ENCODE data around the gene ERV3-1.
A peak's percentile ranks its signal among the peaks of the same experiment; 100 is the strongest.
"Not testable (repeated sequence)": the region's sequence is repeated elsewhere in the genome, so short reads cannot be mapped to it uniquely, and the experiment has no call there.

ERV3-1 gene, protein sequence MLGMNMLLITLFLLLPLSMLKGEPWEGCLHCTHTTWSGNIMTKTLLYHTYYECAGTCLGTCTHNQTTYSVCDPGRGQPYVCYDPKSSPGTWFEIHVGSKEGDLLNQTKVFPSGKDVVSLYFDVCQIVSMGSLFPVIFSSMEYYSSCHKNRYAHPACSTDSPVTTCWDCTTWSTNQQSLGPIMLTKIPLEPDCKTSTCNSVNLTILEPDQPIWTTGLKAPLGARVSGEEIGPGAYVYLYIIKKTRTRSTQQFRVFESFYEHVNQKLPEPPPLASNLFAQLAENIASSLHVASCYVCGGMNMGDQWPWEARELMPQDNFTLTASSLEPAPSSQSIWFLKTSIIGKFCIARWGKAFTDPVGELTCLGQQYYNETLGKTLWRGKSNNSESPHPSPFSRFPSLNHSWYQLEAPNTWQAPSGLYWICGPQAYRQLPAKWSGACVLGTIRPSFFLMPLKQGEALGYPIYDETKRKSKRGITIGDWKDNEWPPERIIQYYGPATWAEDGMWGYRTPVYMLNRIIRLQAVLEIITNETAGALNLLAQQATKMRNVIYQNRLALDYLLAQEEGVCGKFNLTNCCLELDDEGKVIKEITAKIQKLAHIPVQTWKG

DNA sequence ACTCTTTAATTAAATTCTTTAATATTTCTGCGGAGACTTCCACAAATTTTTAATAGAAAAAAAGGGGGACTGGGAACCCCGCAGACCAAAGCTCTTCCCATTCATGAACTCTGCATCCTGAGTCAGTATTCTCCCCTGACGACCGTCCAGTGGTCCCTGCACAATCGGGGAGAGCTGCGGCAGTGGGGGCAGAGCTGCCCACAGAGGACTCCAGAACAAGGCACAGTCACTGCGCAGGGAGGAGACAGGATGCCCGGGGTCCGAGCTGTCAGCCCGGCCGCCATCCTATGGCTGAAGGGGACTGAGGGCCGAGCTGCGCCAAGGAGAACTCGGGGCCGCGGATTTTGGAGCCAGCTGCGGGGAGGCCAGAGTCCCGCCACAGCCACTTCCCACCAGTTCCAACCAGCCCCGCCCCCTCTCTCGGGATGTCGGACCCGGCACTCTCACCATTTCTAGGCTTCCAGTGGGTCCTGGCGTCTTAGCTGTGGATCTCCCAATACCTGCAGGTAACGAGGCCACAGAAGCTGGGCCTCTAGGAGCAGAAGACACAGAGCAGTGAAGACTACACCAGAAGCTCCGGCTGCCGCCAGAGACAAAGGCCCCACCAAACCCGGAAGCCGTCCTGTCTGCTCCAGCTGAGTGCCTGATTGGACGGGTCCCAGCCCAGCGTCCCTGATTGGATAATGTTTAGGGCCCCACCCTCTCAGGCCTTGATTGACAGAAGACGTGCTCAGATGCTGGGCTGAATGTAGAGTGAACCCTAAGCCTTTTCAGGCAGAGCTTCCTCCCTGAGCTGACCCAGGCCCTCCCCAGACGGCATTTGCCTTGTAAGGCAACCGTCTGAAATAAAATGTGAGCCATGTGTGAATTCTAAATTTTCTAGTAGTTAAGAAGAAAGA is at the start of gene ERV3-1:
Gene ERV3-1 (minus strand): TSS at position 594 of the 899 bp plus-strand sequence. CDS start 13,661 bp downstream, outside the sequence.
- DNase-seq, result peak; percentile 71

DNA sequence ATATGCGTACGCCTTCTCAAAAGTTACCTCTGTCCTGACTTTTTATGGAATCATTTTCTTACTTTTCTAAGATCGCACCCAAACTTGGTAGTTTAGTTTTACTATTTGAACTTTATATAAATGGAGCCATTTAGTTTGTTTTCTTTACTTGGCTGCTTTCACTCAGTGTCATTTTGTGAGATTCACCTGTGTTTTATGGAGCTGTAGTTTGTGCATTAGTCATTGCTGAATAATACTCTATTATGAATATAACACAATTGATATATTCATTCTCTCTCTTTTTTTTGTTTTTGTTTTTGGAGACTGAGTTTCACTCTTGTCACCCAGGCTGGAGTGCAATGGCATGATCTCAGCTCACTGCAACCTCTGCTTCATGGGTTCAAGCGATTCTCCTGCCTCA is 49.3 kb upstream of the ERV3-1 start:
- not testable (repeated sequence) for DNase-seq

DNA sequence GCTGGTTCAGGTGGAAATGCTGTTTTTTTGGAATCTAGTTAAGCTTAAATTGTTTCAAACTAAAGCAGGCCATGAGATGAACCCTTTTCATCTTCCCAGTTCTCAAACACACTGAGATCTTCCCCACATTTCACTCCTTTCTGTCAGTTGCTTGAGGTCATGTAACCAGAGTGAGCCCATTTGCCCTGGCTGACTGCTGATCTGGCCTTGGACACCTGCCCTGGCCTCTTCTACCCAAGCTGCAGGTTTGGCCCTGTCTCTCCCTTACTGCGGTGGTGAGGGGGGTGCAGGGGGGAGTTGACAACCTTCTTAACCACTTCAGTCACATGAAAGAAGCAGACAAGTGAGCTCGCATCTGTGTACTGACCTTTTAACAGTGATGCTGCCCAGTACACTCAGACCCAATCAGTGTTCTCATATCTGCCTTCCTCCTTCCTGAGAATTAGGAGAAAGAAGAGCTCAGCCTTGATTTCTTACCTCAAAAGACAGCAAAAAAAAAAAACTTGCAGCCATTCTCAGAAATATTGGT is 48.0 kb upstream of the ERV3-1 start:
- not testable (repeated sequence) for DNase-seq

DNA sequence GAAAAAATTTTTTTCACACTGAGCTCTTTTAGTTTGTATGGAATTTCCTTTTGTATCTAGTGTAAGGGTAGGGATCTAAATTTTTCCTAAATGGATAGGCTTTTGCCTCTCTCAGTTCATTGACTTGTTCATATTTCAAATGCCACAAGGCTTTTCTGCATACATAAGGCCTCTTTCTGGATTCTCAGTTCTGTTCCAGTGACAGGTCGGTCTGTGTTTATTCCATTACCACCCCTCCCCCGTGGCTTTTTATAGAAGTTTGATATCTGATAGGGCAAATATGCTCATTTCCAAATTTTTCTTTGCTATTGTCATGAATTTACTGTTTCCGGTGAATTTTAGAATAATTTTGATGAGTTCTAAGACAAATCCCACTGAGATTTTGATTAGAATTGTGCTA is 45.2 kb upstream of the ERV3-1 start:
- DNase-seq, result not testable (repeated sequence)

DNA sequence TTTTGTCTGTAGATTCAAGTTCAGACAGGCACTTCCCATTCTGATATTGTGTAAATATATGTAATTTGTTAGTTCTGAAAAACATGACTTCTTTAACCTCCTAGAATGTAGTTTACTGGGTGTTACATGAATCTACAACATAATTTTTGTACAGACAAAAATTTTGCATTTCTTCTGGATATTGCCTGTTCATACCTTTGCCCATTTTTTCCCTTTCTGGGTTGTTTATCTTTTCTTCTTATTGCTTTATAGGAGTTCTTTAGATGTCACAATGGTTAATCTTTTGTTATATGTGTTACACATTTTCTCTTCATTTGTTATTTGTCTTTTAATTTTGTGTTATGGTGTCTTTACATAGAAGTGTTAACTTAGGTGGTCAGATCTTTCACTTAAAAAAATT is 44.7 kb upstream of the ERV3-1 start:
- not testable (repeated sequence) for DNase-seq

DNA sequence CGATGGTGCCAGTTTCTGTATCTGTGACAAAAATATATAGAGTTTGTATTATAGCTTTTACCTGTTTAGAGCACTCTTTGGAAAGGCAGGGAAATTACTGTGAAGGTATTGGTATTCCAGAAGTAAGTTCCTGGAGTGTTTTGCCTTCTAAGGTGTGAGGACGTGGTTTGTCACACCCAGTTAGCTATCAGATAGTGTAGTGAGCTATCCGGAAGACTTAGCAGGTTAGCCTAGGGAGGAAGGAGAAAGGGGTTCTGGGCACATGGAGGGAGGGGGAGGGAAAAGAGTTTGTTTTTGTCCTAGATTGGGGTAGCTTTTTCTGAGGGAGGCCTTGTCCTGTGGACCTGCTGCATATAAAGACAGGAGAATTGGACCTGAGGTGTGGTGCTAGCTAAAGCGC is 39.8 kb upstream of the ERV3-1 start:
- not testable (repeated sequence) for DNase-seq

DNA sequence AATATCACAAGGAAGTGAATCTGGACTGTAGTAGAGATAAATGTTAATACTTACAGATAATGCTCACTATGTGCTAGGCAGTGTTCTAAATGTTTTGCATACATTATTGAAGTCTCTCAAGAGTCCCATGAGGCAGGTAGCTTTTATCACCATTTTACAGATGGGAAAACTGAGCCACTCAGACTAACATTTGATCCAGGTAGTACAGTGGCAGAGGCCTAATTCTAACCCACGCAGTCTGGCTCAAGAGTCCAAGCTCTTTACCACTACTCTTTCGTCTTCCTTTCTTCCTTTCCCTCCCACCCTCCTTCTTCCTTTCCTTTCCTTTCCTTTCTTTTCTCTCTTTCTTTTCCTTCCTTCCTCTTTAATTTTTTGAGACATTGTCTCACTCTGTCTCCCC is 39.1 kb upstream of the ERV3-1 start:
- not testable (repeated sequence) for DNase-seq

DNA sequence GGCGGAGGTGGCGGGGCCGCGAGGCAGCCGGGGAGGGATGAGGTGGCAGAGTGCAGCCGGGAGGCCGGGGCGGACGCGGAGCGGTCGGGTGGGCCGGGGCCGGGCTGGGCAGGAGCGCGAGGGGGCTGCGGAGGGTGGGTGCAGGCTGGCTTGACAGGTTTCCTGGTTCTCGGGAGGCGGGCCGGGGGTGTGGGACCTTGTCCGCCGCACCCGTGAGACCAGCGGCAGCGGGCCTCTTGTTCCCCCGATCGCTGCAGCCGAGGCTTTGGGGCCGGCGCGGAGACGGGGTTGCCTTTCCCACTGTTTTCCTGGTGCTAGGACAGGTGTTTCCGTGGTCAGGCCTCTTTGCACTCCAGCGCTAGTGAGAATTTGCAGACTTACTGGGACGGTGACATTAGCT is 32.3 kb upstream of the ERV3-1 start:
- peak; percentile 16 for DNase-seq

DNA sequence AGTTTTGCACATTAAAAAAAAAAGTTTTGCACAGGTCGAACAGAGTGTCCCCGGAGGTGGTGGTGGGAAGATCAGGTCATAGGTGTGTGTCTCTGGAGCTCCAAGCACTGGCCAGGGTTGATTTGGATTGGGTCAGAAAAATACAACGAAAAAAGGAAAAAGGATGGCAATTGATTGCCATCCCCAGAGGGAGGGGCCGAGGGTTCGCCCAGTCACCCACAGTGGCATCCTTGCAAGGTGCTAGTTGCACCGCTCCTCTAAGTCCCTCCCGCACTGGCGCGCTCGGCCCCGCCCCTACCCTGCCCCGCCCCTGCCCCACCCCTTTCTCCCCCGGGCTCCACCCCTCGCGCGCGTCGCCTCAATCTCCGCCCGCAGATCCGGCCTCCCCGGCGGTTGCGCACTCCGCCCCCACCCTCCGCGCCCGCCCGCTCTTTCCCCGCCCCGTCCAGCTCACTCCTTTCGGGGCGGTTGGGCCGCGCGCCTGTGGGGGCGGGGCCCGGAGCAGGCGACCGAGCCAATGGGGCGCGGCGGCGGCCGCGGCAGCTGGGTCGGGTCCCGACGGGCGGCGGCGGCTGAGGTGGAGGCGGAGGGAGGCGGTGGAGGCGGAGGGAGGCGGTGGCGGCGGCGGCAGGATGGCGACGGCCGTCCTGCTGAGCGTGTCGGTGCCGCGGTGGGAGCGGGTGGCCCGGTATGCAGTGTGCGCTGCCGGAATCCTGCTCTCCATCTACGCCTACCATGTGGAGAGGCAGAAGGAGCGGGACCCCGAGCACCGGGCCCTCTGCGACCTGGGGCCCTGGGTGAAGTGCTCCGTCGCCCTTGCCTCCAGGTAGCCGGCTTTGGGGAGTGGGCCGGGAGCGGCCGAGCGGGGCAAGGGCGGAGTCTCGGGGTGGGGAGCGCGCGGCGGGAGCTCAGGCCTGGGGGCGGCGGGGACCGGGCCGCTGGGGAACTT is 31.5 kb upstream of the ERV3-1 start:
- peak; percentile 42 for DNase-seq

DNA sequence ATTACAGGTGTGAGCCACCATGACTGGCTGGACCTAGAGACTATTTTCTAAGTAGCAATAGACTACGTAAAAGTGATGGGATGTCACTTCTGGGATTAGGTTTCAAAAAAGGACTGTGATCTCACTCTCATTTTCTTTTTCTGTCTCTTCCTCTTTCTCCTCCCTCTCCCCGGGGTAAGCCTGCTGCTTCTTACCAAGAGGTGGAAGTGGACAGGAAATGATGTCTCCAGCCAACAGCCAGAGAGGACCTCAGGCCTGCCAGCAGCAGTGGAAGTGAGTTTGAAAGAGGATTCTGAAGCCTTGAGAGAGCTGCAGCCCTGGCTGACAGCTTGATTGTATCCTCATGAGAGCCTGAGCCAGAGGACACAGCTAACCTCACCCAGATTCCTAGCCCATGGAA is 30.0 kb upstream of the ERV3-1 start:
- DNase-seq, result not testable (repeated sequence)

DNA sequence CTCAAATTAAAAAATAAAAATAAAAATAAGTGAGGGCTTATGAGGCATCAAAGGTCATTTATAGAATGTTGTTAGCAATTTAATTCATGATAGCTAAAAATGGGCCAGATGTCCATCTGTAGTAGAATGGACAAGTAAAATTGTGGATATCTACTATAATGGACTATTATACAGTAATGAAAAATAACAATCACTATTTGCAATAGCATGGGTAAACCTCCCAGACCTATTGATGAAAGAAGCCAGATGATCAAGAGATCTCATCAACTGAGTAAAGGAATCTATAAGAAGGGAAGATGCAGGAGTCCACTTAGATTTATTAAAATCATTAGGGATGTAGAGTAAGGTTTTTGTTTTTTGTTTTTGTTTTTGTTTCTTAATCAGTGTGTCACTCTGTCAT is 29.0 kb upstream of the ERV3-1 start:
- not testable (repeated sequence) for DNase-seq

DNA sequence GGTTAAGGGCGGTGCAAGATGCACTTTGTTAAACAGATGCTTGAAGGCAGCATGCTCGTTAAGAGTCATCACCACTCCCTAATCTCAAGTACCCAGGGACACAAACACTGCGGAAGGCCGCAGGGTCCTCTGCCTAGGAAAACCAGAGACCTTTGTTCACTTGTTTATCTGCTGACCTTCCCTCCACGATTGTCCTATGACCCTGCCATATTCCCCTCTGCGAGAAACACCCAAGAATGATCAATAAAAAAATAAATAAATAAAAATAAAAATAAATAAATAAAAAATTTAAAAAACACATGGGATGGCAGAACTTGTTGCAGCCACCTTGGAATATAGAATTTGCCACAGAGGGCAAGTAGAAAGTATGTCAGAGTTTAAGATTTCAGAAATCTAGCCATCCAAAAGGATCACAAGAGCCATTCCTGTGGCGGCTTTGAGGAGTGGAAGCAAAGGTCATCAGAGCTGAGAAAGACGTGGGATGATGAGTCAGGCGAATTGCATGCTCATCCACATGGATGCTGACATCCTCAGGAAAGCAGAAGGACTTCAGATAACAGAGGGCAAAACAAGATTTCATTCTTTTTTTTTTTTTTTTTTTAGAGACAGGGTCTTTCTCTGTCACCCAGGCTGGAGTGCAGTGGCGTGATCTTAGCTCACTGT is 27.8 kb upstream of the ERV3-1 start:
- not testable (repeated sequence) for DNase-seq

DNA sequence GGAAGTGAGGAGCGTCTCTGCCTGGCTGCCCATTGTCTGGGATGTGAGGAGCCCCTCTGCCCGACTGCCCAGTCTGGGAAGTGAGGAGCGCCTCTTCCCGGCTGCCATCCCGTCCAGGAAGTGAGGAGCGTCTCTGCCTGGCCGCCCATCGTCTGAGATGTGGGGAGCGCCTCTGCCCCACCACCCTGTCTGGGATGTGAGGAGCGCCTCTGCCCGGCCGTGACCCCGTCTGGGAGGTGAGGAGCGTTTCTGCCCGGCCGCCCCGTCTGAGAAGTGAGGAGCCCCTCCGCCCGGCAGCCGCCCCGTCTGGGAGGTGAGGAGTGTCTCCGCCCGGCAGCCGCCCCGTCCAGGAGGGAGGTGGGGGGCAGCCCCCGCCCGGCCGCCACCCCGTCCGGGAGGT is 26.9 kb upstream of the ERV3-1 start:
- not testable (repeated sequence) for DNase-seq

DNA sequence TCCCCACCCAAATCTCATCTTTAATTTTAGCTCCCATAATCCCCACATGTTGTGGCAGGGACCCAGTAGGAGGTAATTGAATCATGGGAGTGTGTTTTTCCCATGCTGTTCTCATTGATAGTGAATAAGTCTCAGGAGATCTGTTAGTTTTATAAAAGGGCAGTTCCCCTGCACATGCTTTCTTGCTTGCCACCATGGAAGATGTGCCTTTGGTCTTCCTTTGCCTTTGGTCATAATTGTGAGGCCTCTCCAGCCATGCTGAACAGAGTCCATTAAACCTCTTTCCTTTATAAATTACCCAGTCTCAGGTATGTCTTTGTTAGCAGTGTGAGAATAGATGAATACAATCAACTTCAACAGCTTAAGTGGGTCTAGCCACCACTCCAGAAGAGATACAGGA is 18.5 kb upstream of the ERV3-1 start:
- DNase-seq, result not testable (repeated sequence)

DNA sequence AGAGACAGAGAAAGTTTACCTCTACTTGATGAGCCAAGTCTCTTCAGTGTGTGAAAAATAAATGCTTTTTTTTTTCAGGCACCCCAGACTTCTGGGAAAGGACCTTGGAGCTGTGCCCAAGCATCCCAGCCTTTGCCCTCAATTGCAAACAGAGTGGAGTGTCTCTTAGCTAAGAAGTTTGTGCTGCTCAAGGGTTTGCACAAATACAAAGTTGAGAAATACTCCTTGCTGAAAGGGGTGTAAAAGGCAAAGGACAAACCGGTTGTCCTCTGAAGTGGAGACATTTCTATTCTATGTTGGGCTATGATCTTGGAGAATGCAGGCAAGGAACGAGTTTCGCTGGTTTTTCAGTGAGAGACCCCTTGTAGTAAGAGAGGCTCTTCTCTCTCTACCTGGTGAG is 14.5 kb upstream of the ERV3-1 start:
- DNase-seq, result not testable (repeated sequence)

DNA sequence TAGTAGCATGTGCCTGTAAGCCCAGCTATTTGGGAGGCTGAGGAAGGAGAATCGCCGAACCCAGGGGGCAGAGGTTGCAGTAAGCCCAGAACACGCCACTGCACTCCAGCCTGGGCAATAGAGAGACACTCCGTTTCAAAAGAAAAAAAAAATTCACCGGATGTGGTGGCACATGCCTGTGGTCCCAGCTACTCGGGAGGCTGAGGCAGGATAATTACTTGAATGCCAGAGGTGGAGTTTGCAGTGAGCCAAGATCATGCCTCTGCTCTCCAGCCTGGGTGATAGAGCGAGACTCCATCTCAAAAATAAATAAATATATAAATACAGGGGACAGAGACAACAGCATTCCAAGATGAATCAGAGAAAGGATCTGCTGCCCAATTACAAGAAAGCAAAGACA is 3.4 kb upstream of the ERV3-1 start:
- not testable (repeated sequence) for DNase-seq

DNA sequence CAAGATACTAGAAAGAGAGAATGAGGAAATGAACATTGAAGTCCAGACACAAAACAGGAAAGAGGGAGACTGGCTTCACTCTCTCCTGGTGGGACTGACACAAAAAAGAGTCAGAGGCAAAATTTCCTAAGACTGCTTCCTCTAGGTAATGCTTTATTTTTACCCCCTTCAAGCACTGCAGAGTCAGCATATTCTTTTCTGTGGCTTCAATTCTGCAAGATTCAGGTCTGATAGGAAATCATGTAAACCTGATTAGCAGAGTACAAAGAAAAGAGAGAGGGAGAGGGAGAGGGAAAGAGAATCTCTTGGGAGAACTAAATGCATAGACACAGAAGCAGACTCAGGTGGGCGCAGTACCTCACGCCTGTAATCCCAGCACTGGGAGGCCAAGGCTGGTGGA is 2.9 kb upstream of the ERV3-1 start:
- DNase-seq, result not testable (repeated sequence)

DNA sequence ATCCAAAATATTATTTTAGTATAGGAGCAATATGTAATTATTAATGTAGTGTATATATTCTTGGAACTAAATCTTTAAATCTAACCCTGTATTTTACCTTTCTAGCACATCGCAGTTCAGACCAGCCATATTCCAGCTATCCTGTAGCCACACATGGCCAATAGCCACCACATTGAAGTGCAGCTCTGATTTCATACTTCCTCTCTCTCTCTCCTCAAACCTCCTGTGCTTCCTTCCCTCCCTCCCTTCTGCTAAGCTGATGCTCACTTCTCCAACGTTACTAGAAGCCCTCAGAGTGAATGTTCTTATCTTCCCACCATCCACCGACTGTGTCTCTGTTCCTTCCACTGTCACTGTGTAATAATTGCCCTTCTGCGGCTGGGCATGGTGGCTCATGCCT is 549 bp upstream of the ERV3-1 start:
- DNase-seq, result not testable (repeated sequence)

DNA sequence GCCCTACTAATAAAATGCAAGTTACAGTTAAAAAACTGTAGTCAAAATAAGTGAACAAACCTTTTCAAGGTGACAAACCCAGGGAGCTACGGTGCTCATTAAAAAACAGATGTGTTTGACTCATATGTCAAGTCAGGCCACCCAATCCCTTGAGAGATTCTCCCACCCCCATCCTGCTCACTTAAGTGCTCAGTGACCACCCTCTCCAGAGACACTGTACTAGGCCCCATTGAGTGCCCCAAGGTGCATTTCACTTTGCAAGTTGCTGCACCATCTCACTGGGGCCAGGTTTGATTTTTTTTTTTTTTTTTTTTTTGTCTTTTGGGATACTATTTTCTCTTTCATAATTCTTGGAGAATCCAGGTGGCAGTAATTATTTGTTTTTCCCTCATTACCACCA is 1.9 kb downstream of the ERV3-1 start:
- no peak for DNase-seq

DNA sequence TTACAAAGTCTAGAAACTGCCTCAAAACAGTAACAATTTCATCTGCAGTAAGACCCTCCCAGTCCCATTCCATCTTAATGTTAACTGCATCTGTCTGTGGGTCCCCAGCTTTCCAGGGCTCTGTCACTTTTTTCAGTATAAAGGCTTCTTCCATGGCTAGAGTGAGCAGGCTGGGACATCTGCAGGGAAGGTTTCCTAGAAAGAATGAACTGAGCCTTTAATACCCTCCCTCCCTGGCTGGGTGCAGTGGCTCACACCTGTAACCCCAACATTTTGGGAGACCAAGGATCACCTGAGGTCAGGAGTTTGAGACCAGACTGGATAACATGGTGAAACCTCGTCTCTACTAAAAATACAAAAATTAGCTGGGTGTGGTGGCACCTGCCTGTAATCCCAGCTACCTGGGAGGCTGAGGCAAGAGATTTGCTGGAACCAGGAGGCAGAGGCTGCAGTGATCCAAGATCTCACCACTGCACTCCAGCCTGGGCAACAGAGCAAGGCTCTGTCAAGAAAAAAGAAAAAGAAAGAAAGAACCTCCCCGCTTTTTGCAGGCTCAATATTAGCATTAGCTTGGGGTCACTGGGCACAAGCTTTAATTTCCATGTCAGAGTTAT is 3.4 kb downstream of the ERV3-1 start:
- no peak for DNase-seq

DNA sequence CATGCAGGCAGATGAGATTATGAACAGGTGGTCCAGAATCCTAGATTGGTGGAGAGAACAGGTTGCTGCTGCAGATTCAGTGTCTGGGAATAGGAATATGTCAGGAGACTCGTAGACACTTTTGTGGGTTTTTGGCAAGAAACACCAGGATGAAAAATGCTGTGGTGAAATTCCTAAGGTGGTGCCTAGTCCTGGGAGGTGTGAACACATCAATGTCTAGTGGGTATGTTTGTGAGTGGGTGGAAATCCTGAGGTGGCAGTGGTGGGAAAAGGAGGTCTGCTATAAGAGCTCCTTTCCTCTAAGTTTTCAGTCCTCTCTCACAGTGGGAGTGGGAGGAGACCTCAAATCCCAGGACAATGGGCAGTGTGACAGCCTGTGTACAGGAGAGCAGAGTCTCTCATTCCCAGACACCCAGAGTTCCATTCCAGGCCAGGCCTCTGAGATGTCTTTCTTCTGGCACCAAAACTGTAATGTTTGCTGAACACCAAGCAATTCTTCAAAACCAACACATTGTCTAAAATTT is 5.1 kb downstream of the ERV3-1 start:
- no peak for DNase-seq

Data from NCI-H524 treated with DMSO at 0.1 percent for 48 hours (cell line).